Urinary bladder (tissue), 4 donors: ENCODE results near the gene GPAM. TPM values are rescaled to one million over a fixed set of nuclear protein-coding genes. Genes with fewer than 3 reads are reported as not detected.
"Not testable (repeated sequence)": the region's sequence is repeated elsewhere in the genome, so short reads cannot be mapped to it uniquely, and the experiment has no call there.

Experiments used
- DNase-seq: peaks from one replicate; pipeline ENCODE4 v3.0.0-alpha.2; 2015; ENCODE audit errors: extremely low spot score
- H3K27ac ChIP-seq: one replicate; pipeline ENCODE4 v1.5.1; 2013; ENCODE audit warnings: low read depth, mild to moderate bottlenecking, moderate library complexity
- H3K36me3 ChIP-seq: one replicate; pipeline ENCODE4 v1.6.1; 2013; ENCODE audit warnings: mild to moderate bottlenecking, moderate library complexity; ENCODE audit not compliant: insufficient read depth
- H3K4me1 ChIP-seq: one replicate; pipeline ENCODE4 v1.6.1; 2013; ENCODE audit warnings: mild to moderate bottlenecking, moderate library complexity; ENCODE audit not compliant: insufficient read depth
- H3K4me3 ChIP-seq: one replicate; pipeline ENCODE4 v1.5.1; 2013; ENCODE audit warnings: low read depth, low read length
- WGBS: extraction: QIAGEN DNeasy Blood & Tissue Kit; methylation state at CpG from one replicate; pipeline ENCODE4 v1.1.7; 2013; 5-methylcytosine and 5-hydroxymethylcytosine counted together
- polyA plus RNA-seq: library from polyadenylated mRNA; stranded (reverse); fragments of 200-250 nt; gene quantifications from one replicate; pipeline ENCODE4 v1.2.3, GENCODE V29; 2013
- total RNA-seq: library from RNA; depleted of rRNA; stranded (reverse); fragments of >200 nt; gene quantifications from one replicate; pipeline ENCODE4 v1.2.3, GENCODE V29; 2014
- donor health status: healthy with polysubstance abuse.
- donor health status: healthy.

GPAM gene
- total and polyA plus RNA-seq, 2 donors = 24.9 to 29.0 TPM

- no peak overlapping the region for H3K4me3 ChIP-seq
- 44% methylated on average over 4 of the region's 4 CpGs for WGBS
- no peak overlapping the region for H3K27ac ChIP-seq
- H3K4me1 ChIP-seq = no peaks in the 10 kb centered on the region
- no peak for DNase-seq
- H3K36me3 ChIP-seq = no peaks in the 10 kb centered on the region
These were observed 24.7 kb upstream of the GPAM start for GRCh38 chr10:112208292-112208691.

GRCh38 chr10:112203328-112204076, 19.9 kb upstream of the GPAM start:
- Histone ChIP-seq H3K4me3 (no peak overlapping the region), H3K4me1 (no peaks in the 10 kb centered on the region), H3K27ac (no peak overlapping the region), H3K36me3 (no peaks in the 10 kb centered on the region)
- DNase-seq = no peak
- 73% methylated on average over 4 of the region's 4 CpGs for WGBS

GRCh38 chr10:112202561-112203241, 19.1 kb upstream of the GPAM start:
- Histone ChIP-seq H3K4me1 (no peaks in the 10 kb centered on the region), H3K4me3 (no peak overlapping the region), H3K27ac (no peak overlapping the region), H3K36me3 (no peaks in the 10 kb centered on the region)
- 76% methylated on average over 6 of the region's 6 CpGs for WGBS
- DNase-seq = no peak

- no peak for DNase-seq
- Histone ChIP-seq H3K27ac (no peak overlapping the region), H3K36me3 (no peaks in the 10 kb centered on the region), H3K4me1 (no peaks in the 10 kb centered on the region), H3K4me3 (no peak overlapping the region)
- 88% methylated on average over 1 of the region's 1 CpG for WGBS
These were observed 18.5 kb upstream of the GPAM start for GRCh38 chr10:112202076-112202475.

- no peak for DNase-seq
- Histone ChIP-seq H3K4me3 (no peak overlapping the region), H3K36me3 (no peaks in the 10 kb centered on the region), H3K27ac (no peak overlapping the region), H3K4me1 (no peaks in the 10 kb centered on the region)
- WGBS = 50% methylated on average over 1 of the region's 1 CpG
These were observed 17.8 kb upstream of the GPAM start for GRCh38 chr10:112201334-112201733.

- H3K36me3 ChIP-seq, H3K4me3 ChIP-seq, H3K27ac ChIP-seq, DNase-seq, H3K4me1 ChIP-seq: not testable (repeated sequence)
- WGBS = 80% methylated on average over 5 of the region's 5 CpGs
These were observed 16.7 kb upstream of the GPAM start for GRCh38 chr10:112200259-112200658.

- H3K4me3 ChIP-seq, H3K4me1 ChIP-seq, H3K27ac ChIP-seq, H3K36me3 ChIP-seq, DNase-seq: not testable (repeated sequence)
- WGBS = no CpG with 5 or more reads among the region's 2 CpGs
These were observed 14.1 kb upstream of the GPAM start for GRCh38 chr10:112197662-112198061.

- WGBS = 87% methylated on average over 7 of the region's 7 CpGs
These were observed 11.7 kb upstream of the GPAM start for GRCh38 chr10:112195224-112195623.

GRCh38 chr10:112191791-112192190, 8.2 kb upstream of the GPAM start:
- Histone ChIP-seq H3K4me3 (no peak overlapping the region), H3K27ac (no peak overlapping the region), H3K36me3 (no peaks in the 10 kb centered on the region), H3K4me1 (no peaks in the 10 kb centered on the region)
- 94% methylated on average over 6 of the region's 6 CpGs for WGBS
- no peak for DNase-seq

More at GRCh38 chr10:112195224-112195623, 11.7 kb upstream of the GPAM start:
- Histone ChIP-seq H3K4me1 (no peaks in the 10 kb centered on the region), H3K4me3 (no peak overlapping the region), H3K27ac (no peak overlapping the region), H3K36me3 (no peaks in the 10 kb centered on the region)
- no peak for DNase-seq

- no peak overlapping the region for H3K4me3 ChIP-seq
- 33% methylated on average over 4 of the region's 4 CpGs for WGBS
- no peak for DNase-seq
- H3K36me3 ChIP-seq = no peaks in the 10 kb centered on the region
- no peaks in the 10 kb centered on the region for H3K4me1 ChIP-seq
- no peak overlapping the region for H3K27ac ChIP-seq
These were observed 7.6 kb upstream of the GPAM start for GRCh38 chr10:112191041-112191590.

- Histone ChIP-seq H3K4me1 (no peaks in the 10 kb centered on the region), H3K27ac (no peak overlapping the region), H3K36me3 (no peaks in the 10 kb centered on the region), H3K4me3 (no peak overlapping the region)
- DNase-seq = no peak
- 74% methylated on average over 5 of the region's 5 CpGs for WGBS
These were observed 5.9 kb upstream of the GPAM start for GRCh38 chr10:112189465-112189864.

- 60% methylated on average over 2 of the region's 2 CpGs for WGBS
- no peak overlapping the region for H3K27ac ChIP-seq
- no peaks in the 10 kb centered on the region for H3K4me1 ChIP-seq
- H3K4me3 ChIP-seq = no peak overlapping the region
- H3K36me3 ChIP-seq = no peaks in the 10 kb centered on the region
- no peak for DNase-seq
These were observed 4.0 kb upstream of the GPAM start for GRCh38 chr10:112187527-112187926.

GRCh38 chr10:112185959-112186358, 2.4 kb upstream of the GPAM start:
- 94% methylated on average over 1 of the region's 1 CpG for WGBS
- Histone ChIP-seq H3K36me3 (no peaks in the 10 kb centered on the region), H3K4me3 (no peak overlapping the region), H3K4me1 (no peaks in the 10 kb centered on the region), H3K27ac (no peak overlapping the region)
- no peak for DNase-seq

GRCh38 chr10:112184379-112184778, 814 bp upstream of the GPAM start:
- peak overlapping the region; percentile 86 for H3K27ac ChIP-seq
- H3K4me1 ChIP-seq = no peaks in the 10 kb centered on the region
- no peaks in the 10 kb centered on the region for H3K36me3 ChIP-seq
- H3K4me3 ChIP-seq = no peak overlapping the region
- DNase-seq = no peak
- 14% methylated on average over 2 of the region's 2 CpGs for WGBS
